NB4 (cell line): Measurements from ENCODE around the gene SRGAP1.

Source experiments
- CTCF ChIP-seq: IDR thresholded peaks from one replicate; pipeline ENCODE4 v1.5.1; 2012; ENCODE audit warnings: low read depth, low read length
- MAX ChIP-seq: IDR thresholded peaks from 2 replicates; pipeline ENCODE4 v1.6.1; 2011; ENCODE audit warnings: low read depth, low read length
- POLR2A ChIP-seq: IDR thresholded peaks from 2 replicates; pipeline ENCODE4 v1.6.1; 2011; ENCODE audit warnings: mild to moderate bottlenecking; ENCODE audit not compliant: insufficient read length; ENCODE audit errors: extremely low read depth

DNA sequence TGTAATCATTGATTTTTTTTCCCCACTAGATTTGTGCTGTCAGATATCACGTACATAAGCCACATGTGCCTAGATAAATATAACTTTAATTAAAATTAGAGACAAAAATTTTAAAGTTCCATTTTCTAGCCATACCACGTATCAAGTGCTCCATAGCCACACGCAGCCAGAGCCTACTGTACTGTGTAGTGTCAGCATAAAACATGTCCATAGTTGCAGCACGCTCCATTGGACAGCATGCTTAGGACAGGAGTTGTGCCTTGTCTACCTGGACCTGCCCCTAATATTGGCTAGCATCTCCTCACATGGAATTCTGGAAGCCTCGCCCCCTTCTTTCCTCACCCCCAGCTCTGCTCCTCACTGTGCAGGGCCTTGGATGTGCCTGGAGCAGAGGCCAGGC, 116.5 kb downstream of the SRGAP1 start:
- TF ChIP-seq POLR2A: no peak
- TF ChIP-seq CTCF: no peak
- TF ChIP-seq MAX: no peak
